SK-N-SH (cell line): Measurements from ENCODE around the gene DDC.

ENCODE experiments used
- CTCF ChIP-seq: fragments of 200-600 bp; sonication (generic); IDR thresholded peaks from 2 replicates; pipeline ENCODE4 v1.6.1; 2017; ENCODE audit warnings: antibody characterized with exemption, mild to moderate bottlenecking, moderate library complexity
- ELF1 ChIP-seq: IDR thresholded peaks from 2 replicates; pipeline ENCODE4 v1.4.0; 2012
- EP300 ChIP-seq, 2 experiments: IDR thresholded peaks; 2 replicates each; pipeline versions ENCODE4 v1.4.0 to v1.6.1; 2012; ENCODE audit warnings: borderline replicate concordance in 1 of 2, low read depth in 1 of 2, low read length in 1 of 2
- EZH2phosphoT487 ChIP-seq: fragments of 200-600 bp; sonication (generic); IDR thresholded peaks from 2 replicates; pipeline ENCODE4 v1.6.1; 2017; ENCODE audit warnings: low read depth, mixed run types, mild to moderate bottlenecking, antibody characterized with exemption, moderate library complexity, borderline replicate concordance
- FOXM1 ChIP-seq: IDR thresholded peaks from 2 replicates; pipeline ENCODE4 v1.4.0; 2012; ENCODE audit warnings: low read depth, mild to moderate bottlenecking
- MXI1 ChIP-seq: IDR thresholded peaks from 2 replicates; pipeline ENCODE4 v1.6.1; 2012; ENCODE audit warnings: mild to moderate bottlenecking, low read depth, low read length, improper control_type of control experiment
- NFIC ChIP-seq: IDR thresholded peaks from 2 replicates; pipeline ENCODE4 v1.4.0; 2012; ENCODE audit warnings: borderline replicate concordance
- POLR2AphosphoS5 ChIP-seq: IDR thresholded peaks from 2 replicates; pipeline ENCODE4 v1.6.1; 2012; ENCODE audit warnings: low read depth, low read length
- REST ChIP-seq: IDR thresholded peaks from 2 replicates; pipeline ENCODE4 v1.6.1; 2012; ENCODE audit warnings: mild to moderate bottlenecking, low read depth, low read length, moderate library complexity
- USF2 ChIP-seq: fragments of 150-350 bp; IDR thresholded peaks from 2 replicates; pipeline ENCODE4 v1.6.1; 2017; ENCODE audit warnings: antibody characterized with exemption, low read length, low read depth, borderline replicate concordance
- ZBTB33 ChIP-seq: IDR thresholded peaks from 2 replicates; pipeline ENCODE4 v1.4.0; 2012; ENCODE audit warnings: low read depth, borderline replicate concordance
- TF ChIP-seq, protein P1 (sequence below): IDR thresholded peaks from 2 replicates; pipeline ENCODE4 v1.4.0; 2012; ENCODE audit warnings: low read depth

- TF ChIP-seq EP300 (IDR thresholded peaks at IDR 0.05; ENCODE audit: borderline replicate concordance in 1 of 2, low read depth in 1 of 2, low read length in 1 of 2), result no peak
- TF ChIP-seq EZH2phosphoT487, result no peak
- no peak for TF ChIP-seq CTCF
- TF ChIP-seq POLR2AphosphoS5, result no peak
- no peak for TF ChIP-seq NFIC
- TF ChIP-seq, protein P1, sequence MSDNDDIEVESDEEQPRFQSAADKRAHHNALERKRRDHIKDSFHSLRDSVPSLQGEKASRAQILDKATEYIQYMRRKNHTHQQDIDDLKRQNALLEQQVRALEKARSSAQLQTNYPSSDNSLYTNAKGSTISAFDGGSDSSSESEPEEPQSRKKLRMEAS, result no peak
- no peak for TF ChIP-seq ZBTB33
- no peak for TF ChIP-seq FOXM1
- TF ChIP-seq REST, result no peak
- no peak for TF ChIP-seq ELF1
- TF ChIP-seq MXI1, result no peak
- no peak for TF ChIP-seq USF2
Observed at GRCh38 chr7:50612704-50613103, 47.5 kb upstream of the DDC start.
